ENCODE results near the gene POU2F1.

POU2F1 gene

GRCh38 chr1:167229719-167230385, 9.2 kb downstream of the POU2F1 start:
- no peak for DNase-seq (ENCODE audit: low spot score)
- in situ Hi-C loops (cut with MboI; ENCODE audit: low pct_unique_long_range_greater_than_20kb, low sequenced_read_pairs, unreplicated experiment), result no loop called here
- TF ChIP-seq CTCF (IDR thresholded peaks at IDR 0.05; ENCODE audit: extremely low read depth, insufficient read depth, missing control alignments), result no peak

- no peak for TF ChIP-seq CTCF (IDR thresholded peaks at IDR 0.05; ENCODE audit: extremely low read depth, insufficient read depth, missing control alignments)
- DNase-seq (ENCODE audit: low spot score), result no peak
- in situ Hi-C loops (cut with MboI; ENCODE audit: low pct_unique_long_range_greater_than_20kb, low sequenced_read_pairs, unreplicated experiment), result no loop called here
Observed at GRCh38 chr1:167230437-167230836, 9.8 kb downstream of the POU2F1 start.

GRCh38 chr1:167231873-167232450, 11.3 kb downstream of the POU2F1 start:
- DNase-seq (ENCODE audit: low spot score), result no peak
- TF ChIP-seq CTCF (IDR thresholded peaks at IDR 0.05; ENCODE audit: extremely low read depth, insufficient read depth, missing control alignments), result no peak
- in situ Hi-C loops (cut with MboI; ENCODE audit: low pct_unique_long_range_greater_than_20kb, low sequenced_read_pairs, unreplicated experiment), result no loop called here

- no peak for DNase-seq (ENCODE audit: low spot score)
- no peak for TF ChIP-seq CTCF (IDR thresholded peaks at IDR 0.05; ENCODE audit: extremely low read depth, insufficient read depth, missing control alignments)
- in situ Hi-C loops (cut with MboI; ENCODE audit: low pct_unique_long_range_greater_than_20kb, low sequenced_read_pairs, unreplicated experiment), result no loop called here
Observed at GRCh38 chr1:167232801-167233200, 12.1 kb downstream of the POU2F1 start.

GRCh38 chr1:167233373-167233772, 12.7 kb downstream of the POU2F1 start:
- no peak for DNase-seq (ENCODE audit: low spot score)
- no peak for TF ChIP-seq CTCF (IDR thresholded peaks at IDR 0.05; ENCODE audit: extremely low read depth, insufficient read depth, missing control alignments)
- in situ Hi-C loops (cut with MboI; ENCODE audit: low pct_unique_long_range_greater_than_20kb, low sequenced_read_pairs, unreplicated experiment), result no loop called here

GRCh38 chr1:167237000-167237399, 16.3 kb downstream of the POU2F1 start:
- DNase-seq (ENCODE audit: low spot score), result no peak
- TF ChIP-seq CTCF (IDR thresholded peaks at IDR 0.05; ENCODE audit: extremely low read depth, insufficient read depth, missing control alignments), result no peak
- in situ Hi-C loops (cut with MboI; ENCODE audit: low pct_unique_long_range_greater_than_20kb, low sequenced_read_pairs, unreplicated experiment), result no loop called here
